RWPE2 (cell line): ENCODE results near the gene KAZN.

Experiments
- ATAC-seq: fragments of 200-7000 bp; cut with Tn5 transposase; 3 replicates; pipeline ENCODE4 v1.9.1; 2021; ENCODE audit warnings: low read depth
- DNase-seq: peaks from one replicate; pipeline ENCODE4 v3.0.0-alpha.2; 2020; ENCODE audit warnings: low spot score
- H3K27ac ChIP-seq: fragments of 450-650 bp; 2 replicates; pipeline ENCODE4 v1.5.1; 2017; ENCODE audit warnings: mild to moderate bottlenecking; ENCODE audit not compliant: poor library complexity, severe bottlenecking
- H3K27me3 ChIP-seq: fragments of 250-450 bp; sonication (Bioruptor Pico); 2 replicates; pipeline ENCODE4 v1.5.1; 2021; ENCODE audit warnings: mild to moderate bottlenecking, moderate library complexity; ENCODE audit not compliant: insufficient read depth, poor library complexity, severe bottlenecking
- H3K36me3 ChIP-seq: fragments of 250-450 bp; sonication (Bioruptor Pico); 2 replicates; pipeline ENCODE4 v1.5.1; 2020; ENCODE audit warnings: low read depth, mild to moderate bottlenecking, moderate library complexity
- H3K4me1 ChIP-seq: fragments of 250-450 bp; sonication (Bioruptor Pico); 2 replicates; pipeline ENCODE4 v1.5.1; 2021; ENCODE audit warnings: mild to moderate bottlenecking, moderate library complexity; ENCODE audit not compliant: insufficient read depth, poor library complexity, severe bottlenecking
- H3K4me3 ChIP-seq: fragments of 250-450 bp; sonication (Bioruptor Pico); 2 replicates; pipeline ENCODE4 v1.5.1; 2021; ENCODE audit warnings: mild to moderate bottlenecking, moderate library complexity; ENCODE audit not compliant: severe bottlenecking
- H3K9me3 ChIP-seq: fragments of 250-450 bp; sonication (Bioruptor Pico); 2 replicates; pipeline ENCODE4 v1.5.1; 2021; ENCODE audit warnings: mild to moderate bottlenecking, moderate library complexity; ENCODE audit not compliant: severe bottlenecking
- TF ChIP-seq, protein P1 (sequence below): fragments of 450-650 bp; IDR thresholded peaks from one replicate; pipeline ENCODE4 v1.5.1; 2017; ENCODE audit warnings: mild to moderate bottlenecking, moderate library complexity; ENCODE audit not compliant: poor library complexity, severe bottlenecking

The KAZN gene

DNA sequence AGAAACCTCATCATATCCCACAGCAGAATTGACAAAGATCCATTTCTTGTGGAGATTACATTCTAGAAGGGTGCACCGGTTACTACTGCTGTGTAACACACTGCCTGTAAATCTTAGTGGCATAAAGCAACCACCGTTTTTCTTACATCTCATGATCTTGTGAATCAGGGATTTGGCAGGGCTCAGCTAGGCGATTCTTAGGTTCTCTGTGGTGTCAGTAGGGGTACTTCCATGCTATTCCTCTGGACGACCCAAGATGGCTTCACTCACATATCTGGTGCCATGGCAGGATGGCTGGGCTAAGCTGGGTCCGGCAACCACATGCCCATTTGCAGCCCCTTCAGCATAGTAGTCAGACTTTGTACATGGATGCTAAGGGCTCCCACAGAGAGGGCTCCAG is 375.3 kb downstream of the KAZN start:
- H3K27me3 ChIP-seq, result no peaks in the 10 kb centered on the region
- peaks cover 8% of the 10 kb centered on the region for H3K4me1 ChIP-seq
- no peak overlapping the region for H3K4me3 ChIP-seq
- ATAC-seq (no peak), DNase-seq (no peak)
- no peaks in the 10 kb centered on the region for H3K36me3 ChIP-seq
- no peak overlapping the region for H3K27ac ChIP-seq
- H3K9me3 ChIP-seq, result no peaks in the 10 kb centered on the region
- TF ChIP-seq, protein P1, sequence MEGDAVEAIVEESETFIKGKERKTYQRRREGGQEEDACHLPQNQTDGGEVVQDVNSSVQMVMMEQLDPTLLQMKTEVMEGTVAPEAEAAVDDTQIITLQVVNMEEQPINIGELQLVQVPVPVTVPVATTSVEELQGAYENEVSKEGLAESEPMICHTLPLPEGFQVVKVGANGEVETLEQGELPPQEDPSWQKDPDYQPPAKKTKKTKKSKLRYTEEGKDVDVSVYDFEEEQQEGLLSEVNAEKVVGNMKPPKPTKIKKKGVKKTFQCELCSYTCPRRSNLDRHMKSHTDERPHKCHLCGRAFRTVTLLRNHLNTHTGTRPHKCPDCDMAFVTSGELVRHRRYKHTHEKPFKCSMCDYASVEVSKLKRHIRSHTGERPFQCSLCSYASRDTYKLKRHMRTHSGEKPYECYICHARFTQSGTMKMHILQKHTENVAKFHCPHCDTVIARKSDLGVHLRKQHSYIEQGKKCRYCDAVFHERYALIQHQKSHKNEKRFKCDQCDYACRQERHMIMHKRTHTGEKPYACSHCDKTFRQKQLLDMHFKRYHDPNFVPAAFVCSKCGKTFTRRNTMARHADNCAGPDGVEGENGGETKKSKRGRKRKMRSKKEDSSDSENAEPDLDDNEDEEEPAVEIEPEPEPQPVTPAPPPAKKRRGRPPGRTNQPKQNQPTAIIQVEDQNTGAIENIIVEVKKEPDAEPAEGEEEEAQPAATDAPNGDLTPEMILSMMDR, result no peak

GRCh38 chr1:14974361-14974760 is 375.9 kb downstream of the KAZN start:
- Histone ChIP-seq H3K4me3 (no peak overlapping the region), H3K4me1 (peaks cover 6% of the 10 kb centered on the region), H3K9me3 (no peaks in the 10 kb centered on the region), H3K36me3 (no peaks in the 10 kb centered on the region), H3K27me3 (no peaks in the 10 kb centered on the region), H3K27ac (no peak overlapping the region)
- ATAC-seq, result no peak
- TF ChIP-seq, protein P1, result no peak
- DNase-seq, result no peak

DNA sequence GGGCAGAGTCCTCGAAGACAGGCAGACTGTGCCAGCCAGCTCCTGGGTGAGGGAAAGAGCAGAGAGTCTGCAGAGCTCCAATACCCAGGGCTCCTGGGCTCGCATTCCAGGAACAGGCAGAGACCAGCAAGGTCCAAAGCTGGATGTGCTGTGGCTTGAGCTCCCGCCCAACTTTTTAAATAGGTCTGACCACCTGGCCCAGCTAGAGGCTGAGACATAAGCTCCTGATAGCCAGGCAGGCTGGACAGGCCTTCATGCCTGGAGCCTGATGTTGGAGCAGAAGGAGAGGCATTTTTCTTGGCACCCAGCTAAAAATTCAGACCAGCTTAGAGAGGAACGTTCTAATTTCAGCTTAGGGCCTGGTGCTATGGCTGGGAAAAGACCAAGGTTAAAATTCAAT is 376.6 kb downstream of the KAZN start:
- ATAC-seq, result peak; percentile 14; the same call in 1 of the 3 replicates
- H3K4me3 ChIP-seq, result no peak overlapping the region

GRCh38 chr1:14976256-14976655 is 377.8 kb downstream of the KAZN start:
- H3K4me3 ChIP-seq, result no peak overlapping the region
- no peaks in the 10 kb centered on the region for H3K4me1 ChIP-seq
- TF ChIP-seq, protein P1, result no peak
- ATAC-seq (no peak), DNase-seq (no peak)
- no peaks in the 10 kb centered on the region for H3K9me3 ChIP-seq
- H3K27me3 ChIP-seq, result no peaks in the 10 kb centered on the region
- no peak overlapping the region for H3K27ac ChIP-seq
- no peaks in the 10 kb centered on the region for H3K36me3 ChIP-seq

More for the DNA sequence above, 376.6 kb downstream of the KAZN start:
- no peaks in the 10 kb centered on the region for H3K27me3 ChIP-seq
- no peak overlapping the region for H3K27ac ChIP-seq
- TF ChIP-seq, protein P1, result no peak
- H3K9me3 ChIP-seq, result no peaks in the 10 kb centered on the region
- peaks cover 4% of the 10 kb centered on the region for H3K4me1 ChIP-seq
- no peak for DNase-seq
- no peaks in the 10 kb centered on the region for H3K36me3 ChIP-seq

- no peaks in the 10 kb centered on the region for H3K36me3 ChIP-seq
- ATAC-seq, result no peak
- H3K4me1 ChIP-seq, result no peaks in the 10 kb centered on the region
- no peak overlapping the region for H3K4me3 ChIP-seq
- no peaks in the 10 kb centered on the region for H3K27me3 ChIP-seq
- DNase-seq, result no peak
- no peak overlapping the region for H3K27ac ChIP-seq
- TF ChIP-seq, protein P1, result no peak
- no peaks in the 10 kb centered on the region for H3K9me3 ChIP-seq
Measured at GRCh38 chr1:14977338-14977931, 378.9 kb downstream of the KAZN start.
